GM06990 (cell line): ENCODE data around the gene NOS1.
A peak's percentile ranks its signal among the peaks of the same experiment; 100 is the strongest.

Source experiments
- DNase-seq: peaks from one replicate; pipeline ENCODE4 v3.0.0-alpha.2; 2011; ENCODE audit not compliant: insufficient read length; ENCODE audit errors: extremely low read depth
- H3K27me3 ChIP-seq: replicated peaks from 2 replicates; pipeline ENCODE4 v1.6.0; 2011; ENCODE audit warnings: low read length; ENCODE audit not compliant: control insufficient read depth, insufficient read depth
- H3K36me3 ChIP-seq: 2 replicates; pipeline ENCODE4 v1.5.1; 2011; ENCODE audit warnings: low read length; ENCODE audit not compliant: control insufficient read depth, insufficient read depth
- H3K4me3 ChIP-seq: replicated peaks from 2 replicates; pipeline ENCODE4 v1.5.1; 2011; ENCODE audit warnings: low read depth, mild to moderate bottlenecking, control low read depth, low read length
- TF ChIP-seq, protein P1 (sequence below): IDR thresholded peaks from 2 replicates; pipeline ENCODE4 v1.5.1; 2011; ENCODE audit warnings: low read length, control low read depth, mild to moderate bottlenecking, inconsistent platforms; ENCODE audit not compliant: insufficient read depth, poor library complexity, severe bottlenecking

The NOS1 gene

GRCh38 chr12:117190210-117190781 is 171.1 kb downstream of the NOS1 start, which contains the start of gene FBXO21:
FBXO21 (minus strand) TSS chr12:117190470; CDS start chr12:117190456, 14 bp downstream.
- peak; percentile 91 for DNase-seq
- peak within 1 kb of the TSS; percentile 95 for H3K4me3 ChIP-seq

GRCh38 chr12:117189725-117190209 is 171.7 kb downstream of the NOS1 start:
- no peaks in the 10 kb centered on the region; the same call in none of the 2 replicates for H3K36me3 ChIP-seq
- TF ChIP-seq, protein P1, sequence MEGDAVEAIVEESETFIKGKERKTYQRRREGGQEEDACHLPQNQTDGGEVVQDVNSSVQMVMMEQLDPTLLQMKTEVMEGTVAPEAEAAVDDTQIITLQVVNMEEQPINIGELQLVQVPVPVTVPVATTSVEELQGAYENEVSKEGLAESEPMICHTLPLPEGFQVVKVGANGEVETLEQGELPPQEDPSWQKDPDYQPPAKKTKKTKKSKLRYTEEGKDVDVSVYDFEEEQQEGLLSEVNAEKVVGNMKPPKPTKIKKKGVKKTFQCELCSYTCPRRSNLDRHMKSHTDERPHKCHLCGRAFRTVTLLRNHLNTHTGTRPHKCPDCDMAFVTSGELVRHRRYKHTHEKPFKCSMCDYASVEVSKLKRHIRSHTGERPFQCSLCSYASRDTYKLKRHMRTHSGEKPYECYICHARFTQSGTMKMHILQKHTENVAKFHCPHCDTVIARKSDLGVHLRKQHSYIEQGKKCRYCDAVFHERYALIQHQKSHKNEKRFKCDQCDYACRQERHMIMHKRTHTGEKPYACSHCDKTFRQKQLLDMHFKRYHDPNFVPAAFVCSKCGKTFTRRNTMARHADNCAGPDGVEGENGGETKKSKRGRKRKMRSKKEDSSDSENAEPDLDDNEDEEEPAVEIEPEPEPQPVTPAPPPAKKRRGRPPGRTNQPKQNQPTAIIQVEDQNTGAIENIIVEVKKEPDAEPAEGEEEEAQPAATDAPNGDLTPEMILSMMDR: no peak
- H3K4me3 ChIP-seq: peak overlapping the region; percentile 95
- no peaks in the 10 kb centered on the region for H3K27me3 ChIP-seq
- DNase-seq: peak; percentile 60

More at GRCh38 chr12:117190210-117190781, 171.1 kb downstream of the NOS1 start, which contains the start of gene FBXO21:
- Histone ChIP-seq H3K27me3 (no peaks in the 10 kb centered on the region), H3K36me3 (no peaks in the 10 kb centered on the region; the same call in none of the 2 replicates)
- TF ChIP-seq, protein P1: no peak

DNA sequence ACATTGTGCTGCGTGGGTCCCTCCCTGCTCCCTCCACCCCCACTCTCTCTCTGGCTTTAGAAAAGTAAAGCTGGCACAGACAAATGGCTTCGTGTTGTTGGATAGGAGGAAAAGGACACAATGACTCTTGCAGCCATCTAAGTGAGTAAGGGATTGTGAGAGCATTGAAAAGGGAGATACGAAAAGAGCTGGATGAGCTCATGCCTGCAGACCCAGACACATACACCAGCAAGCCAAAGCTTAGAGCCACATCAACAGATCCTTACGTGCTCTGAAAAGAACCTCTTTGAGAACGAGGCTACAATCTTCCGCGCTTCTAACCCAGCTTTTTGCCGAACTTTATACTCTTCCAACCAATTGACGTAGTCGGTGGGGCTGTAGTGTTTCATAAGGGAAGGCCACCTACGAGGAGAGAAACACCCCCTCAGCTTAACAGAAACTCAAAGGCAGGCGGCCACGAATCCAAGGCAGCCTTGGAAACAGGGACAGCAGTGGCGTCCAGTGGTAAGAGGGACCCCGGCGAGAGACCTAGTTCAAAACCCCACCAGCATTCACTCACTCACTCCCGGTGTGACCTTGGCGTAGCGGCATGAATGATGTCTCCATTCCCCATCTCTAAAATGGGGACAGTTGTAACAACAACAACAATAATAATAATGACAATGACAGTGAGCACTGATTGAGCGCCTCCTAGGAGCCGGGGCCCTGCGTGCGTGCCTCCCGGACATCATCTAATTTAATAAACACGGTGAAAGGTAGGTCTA is 172.3 kb downstream of the NOS1 start:
- H3K4me3 ChIP-seq: peak overlapping the region; percentile 95
- TF ChIP-seq, protein P1: no peak
- no peak for DNase-seq
- no peaks in the 10 kb centered on the region for H3K27me3 ChIP-seq
- H3K36me3 ChIP-seq: no peaks in the 10 kb centered on the region; the same call in none of the 2 replicates

DNA sequence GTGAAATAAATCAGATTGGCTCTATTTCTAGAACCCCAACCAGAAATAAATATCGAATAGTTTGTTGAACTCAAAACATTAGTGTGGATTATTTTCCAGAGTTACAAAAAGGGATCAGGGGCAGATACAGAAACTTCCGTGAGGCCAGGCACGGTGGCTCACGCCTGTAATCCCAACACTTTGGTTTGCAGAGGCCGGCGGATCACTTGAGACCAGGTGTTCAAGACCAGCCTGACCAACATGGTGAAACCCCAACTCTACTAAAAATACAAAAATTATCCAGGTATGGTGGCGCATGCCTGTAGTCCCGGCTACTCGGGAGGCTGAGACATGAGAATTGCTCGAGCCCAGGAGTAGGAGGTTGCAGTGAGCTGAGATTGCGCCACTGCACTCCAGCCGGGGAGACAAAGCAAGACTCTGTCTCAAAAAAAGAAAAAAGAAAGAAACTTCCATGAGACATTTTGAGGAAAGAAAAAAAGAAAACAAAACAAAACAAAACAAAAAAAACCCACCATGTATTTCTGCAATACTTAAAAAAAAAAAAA is 173.2 kb downstream of the NOS1 start:
- no peak for DNase-seq
- Histone ChIP-seq H3K27me3 (no peaks in the 10 kb centered on the region), H3K4me3 (no peak overlapping the region), H3K36me3 (no peaks in the 10 kb centered on the region; the same call in none of the 2 replicates)
- TF ChIP-seq, protein P1: no peak

DNA sequence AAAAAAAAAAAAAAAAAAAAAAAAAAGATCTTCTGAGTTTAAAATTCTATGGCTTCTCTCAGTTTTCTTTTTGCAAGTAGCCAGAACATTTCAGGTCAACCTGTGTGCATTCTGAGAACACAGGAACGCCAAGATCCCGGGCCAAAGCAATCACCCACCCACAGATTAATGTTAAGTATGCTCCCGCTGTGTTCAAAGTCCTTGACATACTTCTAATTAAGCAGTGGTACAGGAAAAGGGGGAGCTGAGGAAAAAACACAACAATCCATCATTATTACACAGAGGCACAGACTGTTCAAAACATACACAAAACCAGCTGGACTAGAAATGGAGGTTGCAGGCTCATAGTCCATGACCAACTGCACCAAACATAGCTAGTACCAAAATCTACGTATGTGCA is 174.0 kb downstream of the NOS1 start:
- Histone ChIP-seq H3K36me3 (peaks cover 2% of the 10 kb centered on the region), H3K27me3 (no peaks in the 10 kb centered on the region), H3K4me3 (no peak overlapping the region)
- no peak for DNase-seq
- TF ChIP-seq, protein P1: no peak
